HG03354 (cell line): ENCODE results near the gene ZNF148.

Experiments
- ATAC-seq: cut with Tn5 transposase; IDR thresholded peaks from one replicate; pipeline ENCODE4 v1.9.1; 2021; ENCODE audit warnings: mild to moderate bottlenecking; ENCODE audit not compliant: unreplicated experiment, poor library complexity, severe bottlenecking

ZNF148 gene

GRCh38 chr3:125203731-125204130 lies 171.4 kb downstream of the ZNF148 start:
- no peak for ATAC-seq

GRCh38 chr3:125202197-125202596 lies 172.9 kb downstream of the ZNF148 start:
- ATAC-seq = no peak

GRCh38 chr3:125200731-125201139 lies 174.4 kb downstream of the ZNF148 start:
- peak; percentile 83 for ATAC-seq

GRCh38 chr3:125194849-125195601 lies 180.1 kb downstream of the ZNF148 start:
- no peak for ATAC-seq

- no peak for ATAC-seq
These were observed 180.9 kb downstream of the ZNF148 start for GRCh38 chr3:125194061-125194848.

- ATAC-seq = peak; percentile 72
These were observed 182.7 kb downstream of the ZNF148 start for GRCh38 chr3:125192190-125193035.

GRCh38 chr3:125191730-125192129 lies 183.4 kb downstream of the ZNF148 start:
- ATAC-seq = no peak

GRCh38 chr3:125191256-125191655 lies 183.9 kb downstream of the ZNF148 start:
- ATAC-seq = no peak

GRCh38 chr3:125190786-125191185 lies 184.3 kb downstream of the ZNF148 start:
- no peak for ATAC-seq

- ATAC-seq = no peak
These were observed 185.6 kb downstream of the ZNF148 start for GRCh38 chr3:125189378-125190165.

GRCh38 chr3:125188955-125189354 lies 186.2 kb downstream of the ZNF148 start:
- no peak for ATAC-seq

- ATAC-seq = no peak
These were observed 187.6 kb downstream of the ZNF148 start for GRCh38 chr3:125187599-125187910.

GRCh38 chr3:125186800-125187598 lies 188.1 kb downstream of the ZNF148 start:
- no peak for ATAC-seq

GRCh38 chr3:125186261-125186787 lies 188.8 kb downstream of the ZNF148 start:
- ATAC-seq = peak; percentile 48

GRCh38 chr3:125185805-125186204 lies 189.3 kb downstream of the ZNF148 start:
- no peak for ATAC-seq

- ATAC-seq = no peak
These were observed 195.3 kb downstream of the ZNF148 start for GRCh38 chr3:125179884-125180240.

GRCh38 chr3:125179143-125179883 lies 195.8 kb downstream of the ZNF148 start:
- ATAC-seq = peak; percentile 62

- ATAC-seq = no peak
These were observed 197.4 kb downstream of the ZNF148 start for GRCh38 chr3:125177746-125178145.
